Heart right ventricle (tissue), 16 donors: ENCODE data around the gene KRTAP1-3. TPM values are rescaled to one million over a fixed set of nuclear protein-coding genes. Genes with fewer than 3 reads are reported as not detected.
"Not testable (repeated sequence)": the region's sequence is repeated elsewhere in the genome, so short reads cannot be mapped to it uniquely, and the experiment has no call there.

ENCODE experiments used
- ATAC-seq, 8 donors: fragments of 200-7000 bp; cut with Tn5 transposase; one replicate each; pipeline ENCODE4 v1.9.1; 2020; ENCODE audit warnings: mild to moderate bottlenecking in 8 of 8, moderate library complexity in 8 of 8, moderate number of reproducible peaks in 1 of 8
- DNase-seq, 2 donors: peaks; one replicate each; pipeline ENCODE4 v3.0.0-alpha.2; 2020
- H3K27ac ChIP-seq, 10 donors: fragments of 200-600 bp; sonication (generic) in 2 of 10; one replicate each; pipeline versions ENCODE4 v1.5.0 to v1.8.0; 2020 to 2022; ENCODE audit warnings: mild to moderate bottlenecking in 3 of 10
- H3K27me3 ChIP-seq, 7 donors: fragments of 200-600 bp; one replicate each; pipeline ENCODE4 v1.8.0; 2021 to 2022; ENCODE audit warnings: mild to moderate bottlenecking in 2 of 7
- H3K36me3 ChIP-seq, 9 donors: fragments of 200-600 bp; sonication (generic) in 1 of 9; one replicate each; pipeline versions ENCODE4 v1.5.0 to v1.8.0; 2020 to 2022; ENCODE audit warnings: mild to moderate bottlenecking in 2 of 9
- H3K4me1 ChIP-seq, 9 donors: fragments of 200-600 bp; sonication (generic) in 1 of 9; one replicate each; pipeline versions ENCODE4 v1.5.0 to v1.8.0; 2020 to 2022; ENCODE audit warnings: mild to moderate bottlenecking in 4 of 9
- H3K4me3 ChIP-seq, 10 donors: fragments of 200-600 bp; sonication (generic) in 2 of 10; one replicate each; pipeline versions ENCODE4 v1.5.0 to v1.8.0; 2020 to 2022; ENCODE audit warnings: mild to moderate bottlenecking in 7 of 10, moderate library complexity in 2 of 10
- H3K9me3 ChIP-seq, 11 donors: fragments of 200-600 bp in 10 of 11; sonication (generic) in 2 of 11; one replicate each; pipeline versions ENCODE4 v1.5.0 to v1.8.0; 2013 to 2022; ENCODE audit warnings: mild to moderate bottlenecking in 2 of 11, control low read depth in 1 of 11, moderate library complexity in 1 of 11
- WGBS, 2 donors: extraction: QIAGEN DNeasy Blood & Tissue Kit; methylation state at CpG; one replicate each; pipeline ENCODE4 v1.1.7; 2013; ENCODE audit warnings: inconsistent platforms in 1 of 2; 5-methylcytosine and 5-hydroxymethylcytosine counted together
- intact Hi-C, 10 donors: fragments of 100-400 bp; cut with DNase I; formaldehyde crosslinking; loops; one replicate each; pipeline versions ENCODE4 v1.11.1 to v1.14.2; 2022
- polyA plus RNA-seq, 2 donors: library from polyadenylated mRNA; stranded (reverse); fragments of 200-250 nt; gene quantifications; one replicate each; pipeline ENCODE4 v1.2.3, GENCODE V29; 2013
- total RNA-seq, 10 donors: library from RNA; stranded (reverse); fragmentation: NEBNext Ultra II Directional in 3 of 10; extraction: Animal tissue kit (Norgen Biotek cat#: 25700) in 3 of 10; gene quantifications; one replicate each; pipeline versions ENCODE4 v1.2.1 to v1.2.4, GENCODE V29; 2021 to 2023
- TF ChIP-seq, protein P1 (sequence below), 9 donors: fragments of 200-600 bp; sonication (generic) in 2 of 9; IDR thresholded peaks; one replicate each; pipeline versions ENCODE4 v1.5.0 to v1.8.0; 2021 to 2022; ENCODE audit warnings: antibody characterized with exemption in 9 of 9, mild to moderate bottlenecking in 5 of 9, moderate library complexity in 1 of 9
- donor health status: Arrhythmogenic right ventricular cardiomyopathy.
- donor health status: ischemic (EF 13 %, LVEDD 7.1; RV severe dilation, severe dysfunction).
- donor health status: healthy with polysubstance abuse.
- donor health status: DM: no; HTN: yes; CAD: no.
- donor health status: DM: no; HTN: no; CAD: no.
- donor health status: ischemic (EF 25% LVEDD 6.9; RV normal size, moderate dysfunction).
- donor health status: ischemic (EF 25% LVEDD 5.7; RV mildly dilated, moderate dysfunction).
- donor health status: healthy.
- donor health status: DM: yes; HTN: yes; CAD: no.
- donor health status: Ischemic cardiomyopathy.
- donor health status: ischemic (EF 35%, LVEDD 5.7; RV mildly dilated, moderate dysfunction).
- donor health status: nonischemic (EF 11% LVEDD 7.7; RV severe dilation, severe dysfunction).
- donor health status: DM: yes; HTN: yes; CAD: no.
- donor health status: PGD.
- donor health status: ischemic (EF 29% LVEDD 5.4; RV normal size, mild dysfunction).
- donor health status: nonischemic (EF 23%, LVEDD 6.1; RV moderate dilation, normal function).

Gene KRTAP1-3
- total and polyA plus RNA-seq, 12 donors: not detected

DNA sequence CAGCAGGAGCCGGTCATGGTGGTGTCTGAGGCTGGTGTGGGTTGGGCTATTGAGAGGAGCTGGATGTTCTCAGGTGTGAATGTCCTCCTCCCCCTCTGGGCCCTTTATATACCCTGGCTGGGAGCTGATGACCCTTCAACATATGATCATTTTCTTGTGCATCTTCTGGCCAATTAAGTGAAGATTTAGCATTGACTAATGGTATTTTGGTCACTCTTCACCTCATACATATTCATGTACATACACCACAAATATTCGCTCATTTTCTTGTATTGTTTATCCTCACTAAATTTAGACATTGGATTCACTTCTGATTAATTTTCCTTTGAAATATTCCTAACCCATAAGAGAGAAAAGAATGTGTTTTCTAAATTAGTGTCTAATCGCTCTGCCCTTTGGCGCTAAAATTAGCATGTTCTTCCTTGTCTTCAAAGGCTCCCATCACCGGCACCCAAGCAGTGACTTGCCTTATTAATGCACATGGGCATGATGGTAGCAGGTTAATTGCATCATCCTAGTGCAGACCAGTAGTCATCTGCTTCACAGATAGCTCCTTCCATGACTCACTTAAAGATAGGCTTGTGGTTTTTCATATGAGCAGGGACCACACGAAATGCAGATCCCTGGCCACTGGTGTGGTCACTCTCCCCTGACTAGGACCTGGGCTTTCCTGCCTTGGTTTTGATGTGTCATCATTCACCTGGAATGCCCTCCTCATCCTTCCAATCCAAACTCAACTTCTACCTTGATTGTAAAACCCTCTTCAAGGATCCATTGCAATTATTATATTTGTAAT, 31.4 kb upstream of the KRTAP1-3 start, which contains the start of gene KRTAP2-4:
Gene KRTAP2-4, minus strand, starts transcription at position 51 of the 796 bp plus-strand sequence. Its CDS starts 34 bp downstream, at position 17.
- ATAC-seq: no peak
- 82 to 87% methylated on average over 6 of the region's 6 CpGs for WGBS, 2 donors
- intact Hi-C loops: loop anchor here in 1 of 10 donors (5.0 kb wide), 1 partner anchor 51 kb away; the partner anchor contains the start of gene KRTAP4-11

DNA sequence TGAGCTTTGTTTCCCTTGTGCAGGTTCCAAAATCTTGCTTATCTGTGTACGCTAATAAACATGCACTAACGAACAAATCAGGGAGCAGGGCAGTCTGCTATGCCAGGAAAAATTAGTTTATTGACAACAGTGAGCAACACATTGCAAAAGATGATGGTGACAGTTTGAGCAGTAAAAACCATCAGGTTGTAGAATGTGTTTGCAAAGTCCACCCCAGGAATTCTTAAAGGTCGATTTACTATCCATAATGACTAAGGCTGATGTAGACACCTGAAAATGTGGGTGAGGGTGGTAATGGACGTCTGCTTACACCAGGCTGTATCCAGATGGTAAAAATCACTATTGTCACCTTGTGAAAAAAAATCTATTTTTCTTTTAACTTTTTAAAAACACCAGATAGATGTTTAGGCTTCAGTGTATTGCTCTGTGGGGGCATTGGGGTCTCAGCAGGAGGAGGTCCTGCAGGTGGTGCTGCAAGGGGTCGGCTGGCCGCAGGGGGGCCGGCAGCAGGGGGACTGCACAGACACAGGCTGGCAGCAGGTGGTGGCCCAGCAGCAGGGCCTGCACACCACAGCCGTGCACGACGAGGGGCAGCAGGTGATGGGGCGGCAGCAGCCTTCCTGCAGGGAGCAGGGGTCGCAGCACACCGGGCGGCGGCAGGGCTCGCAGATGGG, 30.5 kb upstream of the KRTAP1-3 start:
- 67 to 78% methylated on average over 7 of the region's 16 CpGs for WGBS, 2 donors

More for the DNA sequence above, 31.4 kb upstream of the KRTAP1-3 start, which contains the start of gene KRTAP2-4:
- TF ChIP-seq, protein P1, sequence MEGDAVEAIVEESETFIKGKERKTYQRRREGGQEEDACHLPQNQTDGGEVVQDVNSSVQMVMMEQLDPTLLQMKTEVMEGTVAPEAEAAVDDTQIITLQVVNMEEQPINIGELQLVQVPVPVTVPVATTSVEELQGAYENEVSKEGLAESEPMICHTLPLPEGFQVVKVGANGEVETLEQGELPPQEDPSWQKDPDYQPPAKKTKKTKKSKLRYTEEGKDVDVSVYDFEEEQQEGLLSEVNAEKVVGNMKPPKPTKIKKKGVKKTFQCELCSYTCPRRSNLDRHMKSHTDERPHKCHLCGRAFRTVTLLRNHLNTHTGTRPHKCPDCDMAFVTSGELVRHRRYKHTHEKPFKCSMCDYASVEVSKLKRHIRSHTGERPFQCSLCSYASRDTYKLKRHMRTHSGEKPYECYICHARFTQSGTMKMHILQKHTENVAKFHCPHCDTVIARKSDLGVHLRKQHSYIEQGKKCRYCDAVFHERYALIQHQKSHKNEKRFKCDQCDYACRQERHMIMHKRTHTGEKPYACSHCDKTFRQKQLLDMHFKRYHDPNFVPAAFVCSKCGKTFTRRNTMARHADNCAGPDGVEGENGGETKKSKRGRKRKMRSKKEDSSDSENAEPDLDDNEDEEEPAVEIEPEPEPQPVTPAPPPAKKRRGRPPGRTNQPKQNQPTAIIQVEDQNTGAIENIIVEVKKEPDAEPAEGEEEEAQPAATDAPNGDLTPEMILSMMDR (IDR thresholded peaks at IDR 0.05): no peak
- Histone ChIP-seq H3K4me3 (no peak within 1 kb of the TSS), H3K9me3 (no peaks in the 10 kb centered on the region), H3K27me3 (peaks cover 0 to 41% (median 22%) of the 10 kb centered on the region in 7 donors), H3K36me3 (no peaks in the 10 kb centered on the region), H3K27ac (no peak within 1 kb of the TSS), H3K4me1 (no peaks in the 10 kb centered on the region)
- no peak for DNase-seq

GRCh38 chr17:41064301-41064700, 29.6 kb upstream of the KRTAP1-3 start:
- TF ChIP-seq, protein P1 (IDR thresholded peaks at IDR 0.05): no peak
- Histone ChIP-seq H3K27ac (no peak overlapping the region), H3K4me1 (no peaks in the 10 kb centered on the region), H3K27me3 (peaks cover 0 to 53% (median 35%) of the 10 kb centered on the region in 7 donors), H3K9me3 (no peaks in the 10 kb centered on the region), H3K36me3 (no peaks in the 10 kb centered on the region), H3K4me3 (no peak overlapping the region)
- 84 to 87% methylated on average over 1 of the region's 1 CpG for WGBS, 2 donors
- ATAC-seq: no peak
- DNase-seq: no peak
- intact Hi-C loops: no loop called here

More for the DNA sequence above, 30.5 kb upstream of the KRTAP1-3 start:
- not testable (repeated sequence) for H3K36me3 ChIP-seq, H3K9me3 ChIP-seq, H3K27ac ChIP-seq, ATAC-seq, H3K4me1 ChIP-seq, DNase-seq, H3K4me3 ChIP-seq
- H3K27me3 ChIP-seq: peaks cover 0 to 48% (median 28%) of the 10 kb centered on the region in 7 donors
- intact Hi-C loops: loop anchor here in 1 of 10 donors (5.0 kb wide), 1 partner anchor 52 kb away; the partner anchor contains the start of gene KRTAP4-11

DNA sequence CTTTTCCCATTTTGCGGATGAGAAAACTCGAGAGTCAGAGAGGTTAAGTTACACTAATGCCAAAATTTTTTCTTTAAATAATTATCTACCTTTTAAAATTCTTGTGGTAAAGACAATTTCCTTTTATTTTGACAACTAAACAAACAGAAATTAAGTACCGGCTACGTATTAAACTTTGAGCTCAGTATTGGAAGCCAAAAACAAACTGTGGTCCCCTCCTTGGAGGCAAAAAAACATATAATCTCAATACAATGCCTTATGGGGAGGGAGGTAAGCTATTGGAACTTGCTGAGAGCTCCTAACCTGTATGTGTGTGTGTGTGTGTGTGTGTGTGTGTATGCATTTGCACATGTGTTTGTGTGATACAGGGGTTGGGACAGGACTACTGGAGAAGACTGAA, 28.8 kb upstream of the KRTAP1-3 start:
- ATAC-seq: no peak
- H3K4me3 ChIP-seq: no peak overlapping the region
- H3K27me3 ChIP-seq: peaks cover 0 to 61% (median 43%) of the 10 kb centered on the region in 7 donors
- no peak overlapping the region for H3K27ac ChIP-seq
- TF ChIP-seq, protein P1 (IDR thresholded peaks at IDR 0.05): no peak
- intact Hi-C loops: no loop called here
- H3K9me3 ChIP-seq: no peaks in the 10 kb centered on the region
- WGBS, 2 donors: 89% methylated on average over 4 of the region's 4 CpGs
- H3K4me1 ChIP-seq: no peaks in the 10 kb centered on the region
- no peak for DNase-seq
- no peaks in the 10 kb centered on the region for H3K36me3 ChIP-seq
